Mesendoderm (in vitro differentiated cells): ENCODE results near the gene FYTTD1.
A peak's percentile ranks its signal among the peaks of the same experiment; 100 is the strongest.

Experiments
- DNase-seq: peaks from one replicate; pipeline ENCODE4 v3.0.0; 2013
- H2AK5ac ChIP-seq: 2 replicates; pipeline ENCODE4 v1.6.1; 2013; ENCODE audit warnings: low read length, inconsistent platforms
- H2BK120ac ChIP-seq: 2 replicates; pipeline ENCODE4 v1.6.1; 2013; ENCODE audit warnings: low read depth, mild to moderate bottlenecking, low read length, moderate library complexity, mixed read lengths
- H2BK15ac ChIP-seq: replicated peaks from 2 replicates; pipeline ENCODE4 v1.6.1; 2013; ENCODE audit warnings: low read depth, mild to moderate bottlenecking, moderate library complexity
- H2BK5ac ChIP-seq: 2 replicates; pipeline ENCODE4 v1.6.1; 2013; ENCODE audit warnings: low read length, inconsistent platforms
- H3K18ac ChIP-seq: 2 replicates; pipeline ENCODE4 v1.6.1; 2013; ENCODE audit warnings: mild to moderate bottlenecking, low read length, mixed read lengths
- H3K23ac ChIP-seq: one replicate; pipeline ENCODE4 v1.6.1; 2013; ENCODE audit warnings: low read length
- H3K27ac ChIP-seq: 2 replicates; pipeline ENCODE4 v1.5.1; 2013; ENCODE audit warnings: low read depth, mild to moderate bottlenecking, inconsistent platforms, low read length, moderate library complexity
- H3K27me3 ChIP-seq: 2 replicates; pipeline ENCODE4 v1.6.1; 2013; ENCODE audit warnings: low read length, control low read depth, mild to moderate bottlenecking, inconsistent platforms; ENCODE audit not compliant: insufficient read depth, poor library complexity
- H3K36me3 ChIP-seq: 2 replicates; pipeline ENCODE4 v1.6.1; 2013; ENCODE audit warnings: low read length, inconsistent platforms; ENCODE audit not compliant: control insufficient read depth, insufficient read depth
- H3K4ac ChIP-seq: one replicate; pipeline ENCODE4 v1.6.1; 2013; ENCODE audit warnings: low read depth, mild to moderate bottlenecking, low read length, moderate library complexity
- H3K4me1 ChIP-seq: 2 replicates; pipeline ENCODE4 v1.6.1; 2013; ENCODE audit warnings: low read depth, low read length, inconsistent platforms; ENCODE audit not compliant: control insufficient read depth
- H3K4me2 ChIP-seq: 2 replicates; pipeline ENCODE4 v1.6.1; 2013; ENCODE audit warnings: low read length
- H3K4me3 ChIP-seq: 2 replicates; pipeline ENCODE4 v1.5.1; 2013; ENCODE audit warnings: mild to moderate bottlenecking, low read length
- H3K56ac ChIP-seq: one replicate; pipeline ENCODE4 v1.6.1; 2013; ENCODE audit warnings: low read length
- H3K79me1 ChIP-seq: 2 replicates; pipeline ENCODE4 v1.6.1; 2013; ENCODE audit warnings: low read length, inconsistent platforms
- H3K79me2 ChIP-seq: 2 replicates; pipeline ENCODE4 v1.6.1; 2013; ENCODE audit warnings: mild to moderate bottlenecking, low read length; ENCODE audit not compliant: control insufficient read depth, insufficient read depth
- H3K9ac ChIP-seq: 2 replicates; pipeline ENCODE4 v1.6.1; 2013; ENCODE audit warnings: low read length, inconsistent platforms
- H4K5ac ChIP-seq: one replicate; pipeline ENCODE4 v1.6.1; 2013; ENCODE audit warnings: low read length
- H4K8ac ChIP-seq: one replicate; pipeline ENCODE4 v1.6.1; 2013; ENCODE audit warnings: low read depth, mild to moderate bottlenecking, control low read depth, low read length, moderate library complexity
- WGBS: extraction: QIAGEN DNeasy Blood & Tissue Kit; methylation state at CpG from one replicate; pipeline ENCODE4 v1.1.7; 2013; ENCODE audit warnings: low lambda C conversion rate, missing lambda C conversion rate; ENCODE audit not compliant: insufficient coverage; ENCODE audit errors: extremely low coverage; 5-methylcytosine and 5-hydroxymethylcytosine counted together

FYTTD1 gene

DNA sequence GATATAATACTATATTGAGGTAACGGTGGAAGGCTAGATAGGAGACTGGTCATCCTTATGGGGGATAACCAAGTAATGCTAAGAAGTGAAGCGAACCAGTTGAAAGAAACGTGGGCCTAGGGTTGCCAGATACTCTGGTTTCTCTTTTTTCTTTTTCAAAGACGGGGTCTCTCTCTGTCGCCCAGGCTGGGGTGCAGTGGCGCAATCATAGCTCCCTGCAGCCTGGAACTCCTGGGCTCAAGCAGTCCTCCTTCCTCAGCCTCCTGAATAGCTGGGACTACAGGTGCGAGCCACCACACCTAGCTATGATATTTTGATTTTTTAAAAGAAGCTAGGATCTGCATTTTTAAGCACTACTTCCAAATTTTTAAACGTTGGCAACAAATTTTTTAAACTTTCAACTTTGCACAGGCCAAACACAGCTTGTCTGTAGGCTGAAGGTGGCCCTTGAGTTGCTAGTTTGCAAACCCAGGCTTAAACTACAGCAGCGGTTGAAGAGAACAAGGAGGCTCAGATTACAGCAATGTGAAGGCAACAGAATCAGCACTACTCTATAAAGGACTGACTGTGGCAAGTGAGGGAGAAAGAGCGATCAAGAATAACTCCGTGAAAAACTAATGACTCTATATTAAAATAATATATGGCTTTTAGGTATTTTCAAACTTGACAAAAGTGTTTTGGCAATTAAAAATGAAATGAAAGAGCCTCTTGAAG, 11.8 kb upstream of the FYTTD1 start:
- no peak overlapping the region for H2BK5ac ChIP-seq
- no peaks in the 10 kb centered on the region for H3K36me3 ChIP-seq
- H3K27me3 ChIP-seq: no peaks in the 10 kb centered on the region
- H3K4me1 ChIP-seq: peaks cover 2% of the 10 kb centered on the region
- no peak overlapping the region for H3K4me3 ChIP-seq
- H3K79me1 ChIP-seq: peaks cover 2% of the 10 kb centered on the region
- H2BK120ac ChIP-seq: no peak overlapping the region
- H3K18ac ChIP-seq: no peak overlapping the region
- peak overlapping the region; percentile 93 for H3K56ac ChIP-seq
- H3K23ac ChIP-seq: no peak overlapping the region
- no peak overlapping the region for H3K4ac ChIP-seq
- no peak overlapping the region for H4K8ac ChIP-seq
- no peak overlapping the region for H2AK5ac ChIP-seq
- no peak overlapping the region for H3K27ac ChIP-seq
- WGBS: no CpG with 5 or more reads among the region's 11 CpGs
- no peak overlapping the region for H4K5ac ChIP-seq
- H3K4me2 ChIP-seq: peak overlapping the region; percentile 99
- DNase-seq: no peak
- H3K9ac ChIP-seq: peak overlapping the region; percentile 85
- no peaks in the 10 kb centered on the region for H3K79me2 ChIP-seq
- H2BK15ac ChIP-seq: no peak overlapping the region

DNA sequence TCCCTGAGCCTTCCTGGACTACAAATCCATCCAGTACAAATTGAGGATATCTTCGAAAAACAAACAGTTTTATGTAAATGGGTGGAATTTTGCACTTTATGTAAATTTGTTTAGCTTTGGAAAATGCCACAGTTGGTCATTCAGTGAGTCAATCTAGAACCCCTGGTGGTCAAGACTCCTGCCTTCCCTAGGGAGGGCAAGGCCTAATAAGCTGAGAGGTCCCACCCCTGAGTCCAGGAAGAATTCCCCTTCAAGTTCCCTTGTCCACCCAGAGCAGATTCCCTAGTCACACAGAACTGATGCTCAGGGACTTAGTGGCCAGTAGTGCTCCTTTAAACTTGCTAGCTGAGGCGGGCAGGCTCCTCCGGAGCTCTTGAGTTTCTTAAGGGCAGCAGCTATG, 6.9 kb upstream of the FYTTD1 start:
- H3K4me1 ChIP-seq: no peaks in the 10 kb centered on the region
- H2BK5ac ChIP-seq: no peak overlapping the region
- H3K27me3 ChIP-seq: no peaks in the 10 kb centered on the region
- H4K5ac ChIP-seq: no peak overlapping the region
- H2AK5ac ChIP-seq: no peak overlapping the region
- DNase-seq: peak; percentile 25
- H4K8ac ChIP-seq: no peak overlapping the region
- WGBS: no CpG with 5 or more reads among the region's 3 CpGs
- no peak overlapping the region for H2BK15ac ChIP-seq
- no peaks in the 10 kb centered on the region for H3K79me2 ChIP-seq
- no peak overlapping the region for H3K4ac ChIP-seq
- no peak overlapping the region for H3K18ac ChIP-seq
- H3K56ac ChIP-seq: no peak overlapping the region
- H3K23ac ChIP-seq: no peak overlapping the region
- H3K36me3 ChIP-seq: no peaks in the 10 kb centered on the region
- H3K4me2 ChIP-seq: no peak overlapping the region
- H2BK120ac ChIP-seq: no peak overlapping the region
- H3K4me3 ChIP-seq: no peak overlapping the region
- no peak overlapping the region for H3K27ac ChIP-seq
- H3K9ac ChIP-seq: no peak overlapping the region
- no peaks in the 10 kb centered on the region for H3K79me1 ChIP-seq

DNA sequence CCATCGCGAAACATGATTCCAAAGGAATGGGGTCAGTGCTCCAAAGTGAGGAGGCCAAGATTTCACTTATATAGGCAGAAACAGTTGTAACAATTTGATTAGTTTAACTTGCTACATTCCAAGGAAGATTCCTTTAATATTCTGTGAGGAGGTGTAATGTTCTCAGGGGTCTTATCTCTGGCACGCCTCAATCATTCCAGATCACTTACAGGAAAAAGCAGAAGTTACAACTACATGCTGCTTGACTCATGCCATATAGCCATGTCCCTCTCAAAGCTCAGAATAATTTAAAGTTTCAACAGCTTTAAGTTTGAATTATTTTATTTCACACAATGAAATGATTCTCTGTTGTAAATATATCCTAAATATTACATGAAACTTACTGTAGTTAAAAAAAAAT, 3.5 kb upstream of the FYTTD1 start:
- Histone ChIP-seq H3K4me1 (no peaks in the 10 kb centered on the region), H3K4me3 (no peak overlapping the region), H3K27ac (no peak overlapping the region), H2BK120ac (no peak overlapping the region), H3K79me2 (no peaks in the 10 kb centered on the region), H2BK5ac (no peak overlapping the region), H3K27me3 (no peaks in the 10 kb centered on the region), H2AK5ac (no peak overlapping the region), H3K56ac (no peak overlapping the region), H3K36me3 (no peaks in the 10 kb centered on the region), H3K4ac (no peak overlapping the region), H2BK15ac (no peak overlapping the region), H4K8ac (no peak overlapping the region), H3K4me2 (no peak overlapping the region), H3K9ac (no peak overlapping the region), H3K79me1 (no peaks in the 10 kb centered on the region), H3K23ac (no peak overlapping the region), H4K5ac (no peak overlapping the region), H3K18ac (no peak overlapping the region)
- WGBS: no CpG with 5 or more reads among the region's 3 CpGs
- DNase-seq: peak; percentile 58

DNA sequence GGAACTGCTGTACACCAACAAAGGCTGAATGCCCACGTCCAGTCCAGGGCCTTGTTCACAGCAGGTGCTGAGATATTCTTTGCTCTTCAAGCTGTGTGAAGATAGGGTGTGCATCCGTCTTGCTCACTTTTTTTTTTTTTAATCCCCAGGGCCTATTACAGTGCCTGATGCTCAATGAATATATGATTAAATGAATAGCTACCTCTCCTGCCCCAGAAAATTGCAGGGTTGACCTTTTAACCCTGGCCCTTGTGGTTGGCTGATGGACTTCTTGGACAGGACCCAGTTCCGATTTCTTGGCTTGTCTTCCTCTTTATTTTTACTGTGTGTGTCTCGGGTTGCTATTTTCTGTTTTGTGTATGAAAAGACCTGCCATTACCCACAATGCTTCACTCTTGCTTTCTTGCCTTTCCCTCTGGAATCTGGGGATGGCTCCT, 2.9 kb upstream of the FYTTD1 start:
- Histone ChIP-seq H4K5ac (no peak overlapping the region), H4K8ac (no peak overlapping the region), H3K56ac (no peak overlapping the region), H3K79me2 (no peaks in the 10 kb centered on the region), H3K9ac (no peak overlapping the region), H3K27me3 (no peaks in the 10 kb centered on the region), H2BK120ac (no peak overlapping the region), H2BK15ac (no peak overlapping the region), H3K4me2 (no peak overlapping the region), H2BK5ac (no peak overlapping the region), H3K4me1 (no peaks in the 10 kb centered on the region), H3K4ac (no peak overlapping the region), H3K4me3 (no peak overlapping the region), H3K79me1 (no peaks in the 10 kb centered on the region), H3K27ac (no peak overlapping the region), H3K23ac (no peak overlapping the region), H2AK5ac (no peak overlapping the region), H3K36me3 (no peaks in the 10 kb centered on the region), H3K18ac (no peak overlapping the region)
- no peak for DNase-seq
- no CpG with 5 or more reads among the region's 4 CpGs for WGBS

DNA sequence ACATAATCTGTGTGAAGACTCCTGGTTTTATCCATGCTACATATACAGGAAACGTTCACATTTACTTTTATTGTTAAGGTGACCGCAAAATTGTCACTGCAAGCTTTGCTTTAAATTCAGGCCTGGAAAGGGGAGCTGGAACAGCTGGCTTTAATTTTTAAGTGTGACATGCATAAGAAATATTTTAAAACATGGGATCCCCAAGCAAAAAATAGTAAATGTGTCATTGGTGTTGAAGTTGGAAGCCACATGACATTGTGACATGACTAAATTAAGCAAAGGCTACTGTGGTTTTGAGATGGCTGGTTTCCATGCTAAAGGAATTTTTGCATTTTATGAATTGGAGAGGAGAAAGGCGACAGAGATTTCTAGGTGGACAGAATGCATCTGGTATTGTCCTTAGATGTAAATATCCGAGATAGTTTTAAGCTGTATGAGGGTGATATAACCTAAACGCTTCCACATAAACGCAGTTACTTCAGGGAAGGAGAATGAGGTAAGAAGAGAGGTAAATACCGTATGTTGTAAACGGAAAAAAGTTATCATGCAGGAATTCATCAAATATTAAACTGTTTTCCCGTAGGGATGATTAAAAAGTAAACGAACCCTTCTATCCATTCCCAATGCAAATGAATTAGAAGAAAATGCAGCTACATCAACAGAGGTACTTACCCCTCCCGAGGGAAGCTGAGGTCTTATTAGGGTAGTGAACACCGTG, 927 bp upstream of the FYTTD1 start:
- no CpG with 5 or more reads among the region's 12 CpGs for WGBS
- H2AK5ac ChIP-seq: no peak overlapping the region
- peak overlapping the region; percentile 80 for H3K9ac ChIP-seq
- no peak overlapping the region for H3K18ac ChIP-seq
- no peak overlapping the region for H2BK5ac ChIP-seq
- peak overlapping the region; percentile 40 for H3K4me3 ChIP-seq
- no peaks in the 10 kb centered on the region for H3K27me3 ChIP-seq
- no peak overlapping the region for H4K5ac ChIP-seq
- H4K8ac ChIP-seq: no peak overlapping the region
- H3K27ac ChIP-seq: no peak overlapping the region
- DNase-seq: no peak
- no peak overlapping the region for H2BK15ac ChIP-seq
- H3K79me2 ChIP-seq: peaks cover 3% of the 10 kb centered on the region
- no peak overlapping the region for H3K4ac ChIP-seq
- no peaks in the 10 kb centered on the region for H3K4me1 ChIP-seq
- peak overlapping the region; percentile 89 for H3K56ac ChIP-seq
- peak overlapping the region; percentile 98 for H3K4me2 ChIP-seq
- no peak overlapping the region for H3K23ac ChIP-seq
- no peaks in the 10 kb centered on the region for H3K36me3 ChIP-seq
- H2BK120ac ChIP-seq: no peak overlapping the region
- H3K79me1 ChIP-seq: peaks cover 2% of the 10 kb centered on the region
